GM21619 (cell line): ENCODE results near the gene TXLNA.

Experiments used
- ATAC-seq: cut with Tn5 transposase; IDR thresholded peaks from one replicate; pipeline ENCODE4 v1.9.1; 2021; ENCODE audit not compliant: unreplicated experiment

Gene TXLNA

DNA sequence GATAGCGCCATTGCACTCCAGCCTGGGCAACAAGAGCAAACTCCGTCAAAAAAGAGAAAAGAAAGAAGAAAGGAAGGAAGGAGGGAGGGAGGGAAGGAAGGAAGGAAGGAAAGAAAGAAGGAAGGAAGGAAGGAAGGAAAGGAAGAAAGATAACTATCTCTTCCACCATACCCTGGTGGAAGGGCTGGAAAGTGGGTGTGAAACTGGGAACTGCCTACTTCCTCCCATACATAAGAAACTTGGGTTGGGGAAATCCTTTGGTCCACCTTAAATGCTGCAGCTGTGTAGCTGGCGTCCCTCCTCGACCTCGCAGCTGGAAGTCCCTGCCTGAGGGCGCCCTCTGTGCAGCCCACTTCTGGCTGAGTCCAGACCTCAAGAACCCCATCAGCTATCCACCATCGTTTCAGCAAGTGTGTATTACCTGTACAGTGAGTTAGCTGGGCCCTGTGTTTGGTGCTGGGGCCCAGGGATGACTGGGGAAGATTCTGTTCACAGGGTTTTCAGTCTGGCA lies 62.9 kb downstream of the TXLNA start:
- no peak for ATAC-seq

DNA sequence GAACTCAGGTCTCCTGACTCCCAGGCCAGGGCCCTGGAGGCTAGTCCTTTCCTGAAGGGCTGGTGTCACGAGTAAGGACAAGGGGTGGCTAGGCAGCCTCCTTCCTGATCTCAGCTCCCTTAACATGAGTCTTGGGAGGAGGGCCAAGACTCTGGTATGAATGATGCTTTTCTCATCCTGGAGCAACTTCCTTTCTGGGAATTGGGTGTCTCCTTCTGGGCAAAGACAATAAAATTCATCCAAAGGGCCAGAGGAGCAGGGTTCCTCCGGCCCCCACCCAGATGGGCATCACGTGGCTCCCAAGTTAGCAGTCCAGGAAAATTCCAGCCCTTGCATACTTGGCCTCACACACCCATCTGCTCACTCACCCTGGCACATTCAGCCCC lies 67.4 kb downstream of the TXLNA start, which contains the start of gene FAM167B:
Gene FAM167B (plus strand): TSS at position 335 of the 386 bp plus-strand sequence. CDS start 200 bp downstream, outside the sequence.
- no peak for ATAC-seq

DNA sequence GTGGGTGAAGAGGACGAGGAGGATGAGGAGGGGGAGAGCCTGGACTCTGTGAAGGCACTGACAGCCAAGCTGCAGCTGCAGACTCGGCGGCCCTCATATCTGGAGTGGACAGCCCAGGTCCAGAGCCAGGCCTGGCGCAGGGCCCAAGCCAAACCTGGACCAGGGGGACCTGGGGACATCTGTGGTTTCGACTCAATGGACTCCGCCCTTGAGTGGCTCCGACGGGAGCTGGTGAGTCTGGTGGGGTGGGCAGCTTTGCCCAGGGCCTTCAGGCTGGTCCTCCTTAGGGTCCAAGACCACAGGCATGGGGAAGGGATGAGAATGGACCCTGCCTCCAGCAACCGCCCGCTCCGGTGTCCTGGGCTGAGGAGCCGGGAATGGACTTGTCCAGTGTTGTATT lies 68.0 kb downstream of the TXLNA start:
- ATAC-seq: no peak
